Measurements from ENCODE around the gene EGLN2. TPM values are rescaled to one million over a fixed set of nuclear protein-coding genes. Genes with fewer than 3 reads are reported as not detected.

The EGLN2 gene
- total RNA-seq = 70.1 and 114 TPM in 2 replicates

GRCh38 chr19:40798683-40799557 is at the start of gene EGLN2:
EGLN2 (plus strand) TSS chr19:40799191; CDS start chr19:40800573, 1,382 bp downstream.

GRCh38 chr19:40750058-40750873 is 48.7 kb upstream of the EGLN2 start, which contains the start of gene ACTMAP:
ACTMAP (minus strand) TSS chr19:40750477; CDS start chr19:40749803, 674 bp downstream.

DNA sequence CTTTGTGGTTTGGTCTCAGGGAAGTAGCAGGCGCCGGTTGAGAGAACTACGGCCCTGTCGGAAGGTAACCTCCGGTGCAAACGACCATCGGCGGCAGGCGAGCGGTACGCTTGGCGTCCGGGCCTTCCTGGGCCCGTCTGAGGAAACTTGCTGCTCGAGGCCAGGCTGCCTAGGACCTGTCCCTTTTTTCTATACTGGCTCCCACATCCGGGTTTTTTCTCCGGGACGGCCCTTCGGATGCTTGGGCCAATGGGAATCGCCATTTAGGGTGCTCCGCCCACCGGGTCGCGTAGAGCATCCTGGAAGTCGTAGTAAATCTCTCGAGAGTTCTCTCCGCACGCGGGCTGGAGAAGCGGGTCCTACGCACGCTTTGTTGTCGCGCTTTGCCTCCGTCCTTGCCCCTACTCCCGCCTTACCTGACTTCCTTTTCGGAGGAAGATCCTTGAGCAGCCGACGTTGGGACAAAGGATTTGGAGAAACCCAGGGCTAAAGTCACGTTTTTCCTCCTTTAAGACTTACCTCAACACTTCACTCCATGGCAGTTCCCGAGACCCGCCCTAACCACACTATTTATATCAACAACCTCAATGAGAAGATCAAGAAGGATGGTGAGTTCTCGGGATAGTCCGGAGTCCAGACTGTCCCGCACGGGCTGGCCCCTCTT is 48.0 kb upstream of the EGLN2 start, which contains the start of gene SNRPA:
Gene SNRPA (plus strand): TSS at position 330 of the 664 bp plus-strand sequence. CDS start 206 bp downstream, at position 536.

GRCh38 chr19:40774916-40775631 is 23.9 kb upstream of the EGLN2 start, which contains the start of gene MIA:
MIA (plus strand) TSS chr19:40775521; CDS start chr19:40775543, 22 bp downstream.

GRCh38 chr19:40777937-40778705 is 20.9 kb upstream of the EGLN2 start, which contains the start of gene RAB4B:
RAB4B (plus strand) TSS chr19:40778247; CDS start chr19:40778376, 129 bp downstream.

DNA sequence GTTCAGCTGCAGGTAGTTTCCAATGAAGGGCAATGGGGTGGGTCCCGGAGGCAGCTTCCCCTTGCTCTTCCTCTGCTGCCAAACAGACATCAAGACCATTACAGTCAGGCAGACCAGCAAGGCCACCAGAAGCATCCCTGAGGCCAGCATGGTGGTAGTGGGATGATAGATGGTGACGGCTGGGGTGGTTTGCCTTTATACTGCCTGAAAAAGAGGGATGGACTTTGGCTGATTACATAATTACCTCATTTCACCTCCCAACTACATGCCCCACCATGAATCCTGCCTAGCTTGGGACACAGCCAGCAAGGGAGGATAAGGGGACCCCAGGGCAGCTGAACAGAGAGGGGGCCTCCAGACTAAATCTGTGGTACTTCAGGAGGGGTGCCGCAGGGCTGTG is 51.3 kb downstream of the EGLN2 start, which contains the start of gene CYP2A6:
Gene CYP2A6 (minus strand): TSS at position 171 of the 400 bp plus-strand sequence. CDS start 21 bp downstream, at position 150.

Other genes with a start within 250 kb of the EGLN2 start
- 35.7 and 46.7 TPM in 2 replicates for gene SHKBP1, start 222.3 kb upstream of the EGLN2 start, total RNA-seq
- 87.1 and 97.0 TPM in 2 replicates for gene LTBP4, start 197.8 kb upstream of the EGLN2 start, total RNA-seq
- 51.6 and 57.1 TPM in 2 replicates for gene NUMBL, start 108.5 kb upstream of the EGLN2 start, total RNA-seq
- gene COQ8B, start 82.3 kb upstream of the EGLN2 start, total RNA-seq = 18.6 and 26.3 TPM in 2 replicates
- 26.1 and 34.7 TPM in 2 replicates for gene ITPKC, start 82.1 kb upstream of the EGLN2 start, total RNA-seq
- gene ACTMAP, start 48.7 kb upstream of the EGLN2 start, total RNA-seq = 5.7 and 10.1 TPM in 2 replicates
- 43.1 and 46.5 TPM in 2 replicates for gene SNRPA, start 48.0 kb upstream of the EGLN2 start, total RNA-seq
- not detected in 2 replicates for gene MIA, start 23.7 kb upstream of the EGLN2 start, total RNA-seq
- 21.3 and 37.3 TPM in 2 replicates for gene RAB4B, start 20.9 kb upstream of the EGLN2 start, total RNA-seq
- gene CYP2A6, start 51.3 kb downstream of the EGLN2 start, total RNA-seq = not detected in 2 replicates
- gene CYP2A7, start 83.0 kb downstream of the EGLN2 start, total RNA-seq = not detected in 2 replicates
- not detected in 2 replicates for gene CYP2B6, start 192.1 kb downstream of the EGLN2 start, total RNA-seq